Measurements from ENCODE around the gene PDE11A. TPM values are rescaled to one million over a fixed set of nuclear protein-coding genes. Genes with fewer than 3 reads are reported as not detected.

PDE11A gene
- total RNA-seq, 2 donors from 2014 or later, result 1.1 to 1.4 TPM

GRCh38 chr2:177896587-177896986, 176.0 kb downstream of the PDE11A start:
- intact Hi-C loops (cut with DNase I), result no loop called here
- DNase-seq (ENCODE audit: low spot score), result no peak

GRCh38 chr2:177894546-177894945, 178.0 kb downstream of the PDE11A start:
- DNase-seq (ENCODE audit: low spot score), result no peak

GRCh38 chr2:177893880-177894279, 178.7 kb downstream of the PDE11A start:
- DNase-seq (ENCODE audit: low spot score), result no peak
- intact Hi-C loops (cut with DNase I), result no loop called here

More at GRCh38 chr2:177894546-177894945, 178.0 kb downstream of the PDE11A start:
- intact Hi-C loops (cut with DNase I), result no loop called here

GRCh38 chr2:177891533-177891932, 181.0 kb downstream of the PDE11A start:
- DNase-seq (ENCODE audit: low spot score), result no peak
- intact Hi-C loops (cut with DNase I), result no loop called here

GRCh38 chr2:177889818-177890460, 182.6 kb downstream of the PDE11A start:
- intact Hi-C loops (cut with DNase I), result no loop called here

GRCh38 chr2:177888581-177888980, 184.0 kb downstream of the PDE11A start:
- DNase-seq (ENCODE audit: low spot score), result no peak
- intact Hi-C loops (cut with DNase I), result no loop called here

More at GRCh38 chr2:177889818-177890460, 182.6 kb downstream of the PDE11A start:
- DNase-seq (ENCODE audit: low spot score), result no peak

- intact Hi-C loops (cut with DNase I), result no loop called here
- no peak for DNase-seq (ENCODE audit: low spot score)
Measured at GRCh38 chr2:177887722-177888121, 184.9 kb downstream of the PDE11A start.

GRCh38 chr2:177886824-177887223, 185.8 kb downstream of the PDE11A start:
- intact Hi-C loops (cut with DNase I), result no loop called here
- DNase-seq (ENCODE audit: low spot score), result no peak

- intact Hi-C loops (cut with DNase I), result no loop called here
- no peak for DNase-seq (ENCODE audit: low spot score)
Measured at GRCh38 chr2:177885828-177886466, 186.6 kb downstream of the PDE11A start.

GRCh38 chr2:177883177-177883576, 189.4 kb downstream of the PDE11A start:
- no peak for DNase-seq (ENCODE audit: low spot score)
- intact Hi-C loops (cut with DNase I), result no loop called here

- intact Hi-C loops (cut with DNase I), result no loop called here
- DNase-seq (ENCODE audit: low spot score), result no peak
Measured at GRCh38 chr2:177882501-177882900, 190.1 kb downstream of the PDE11A start.

GRCh38 chr2:177881921-177882320, 190.7 kb downstream of the PDE11A start:
- DNase-seq (ENCODE audit: low spot score), result no peak
- intact Hi-C loops (cut with DNase I), result no loop called here

- no peak for DNase-seq (ENCODE audit: low spot score)
- intact Hi-C loops (cut with DNase I), result no loop called here
Measured at GRCh38 chr2:177881008-177881747, 191.4 kb downstream of the PDE11A start.

GRCh38 chr2:177880285-177880684, 192.3 kb downstream of the PDE11A start:
- no peak for DNase-seq (ENCODE audit: low spot score)
- intact Hi-C loops (cut with DNase I), result no loop called here

- no peak for DNase-seq (ENCODE audit: low spot score)
- intact Hi-C loops (cut with DNase I), result no loop called here
Measured at GRCh38 chr2:177876950-177877349, 195.6 kb downstream of the PDE11A start.

GRCh38 chr2:177874686-177875085, 197.9 kb downstream of the PDE11A start:
- DNase-seq (ENCODE audit: low spot score), result no peak
- intact Hi-C loops (cut with DNase I), result no loop called here

- DNase-seq (ENCODE audit: low spot score), result no peak
- intact Hi-C loops (cut with DNase I), result no loop called here
Measured at GRCh38 chr2:177873915-177874314, 198.7 kb downstream of the PDE11A start.

GRCh38 chr2:177872286-177872685, 200.3 kb downstream of the PDE11A start:
- DNase-seq (ENCODE audit: low spot score), result no peak
- intact Hi-C loops (cut with DNase I), result no loop called here

- intact Hi-C loops (cut with DNase I), result no loop called here
- no peak for DNase-seq (ENCODE audit: low spot score)
Measured at GRCh38 chr2:177869912-177870311, 202.7 kb downstream of the PDE11A start.

- intact Hi-C loops (cut with DNase I), result no loop called here
- DNase-seq (ENCODE audit: low spot score), result no peak
Measured at GRCh38 chr2:177869209-177869608, 203.4 kb downstream of the PDE11A start.

GRCh38 chr2:177868806-177869205, 203.8 kb downstream of the PDE11A start:
- intact Hi-C loops (cut with DNase I), result no loop called here

More at GRCh38 chr2:177868806-177869205, 203.8 kb downstream of the PDE11A start:
- no peak for DNase-seq (ENCODE audit: low spot score)
